GM13977 (cell line): Measurements from ENCODE around the gene PIAS1.
"Not testable (repeated sequence)": the region's sequence is repeated elsewhere in the genome, so short reads cannot be mapped to it uniquely, and the experiment has no call there.

Experiments used
- DNase-seq: peaks from one replicate; pipeline ENCODE4 v3.0.0; 2012; ENCODE audit warnings: low spot score
- in situ Hi-C: fragments of 300-500 bp; cut with MboI; formaldehyde crosslinking; loops from one replicate; pipeline ENCODE4 v1.12.0; 2022; ENCODE audit warnings: low sequenced_read_pairs, low pct_unique_long_range_greater_than_20kb, mixed read lengths, inconsistent platforms; ENCODE audit not compliant: unreplicated experiment
- TF ChIP-seq, protein P1 (sequence below): IDR thresholded peaks from 2 replicates; pipeline ENCODE4 v1.5.1; 2012; ENCODE audit warnings: mild to moderate bottlenecking, control low read depth; ENCODE audit not compliant: insufficient read depth; ENCODE audit errors: extremely low read depth, missing control alignments

The PIAS1 gene

DNA sequence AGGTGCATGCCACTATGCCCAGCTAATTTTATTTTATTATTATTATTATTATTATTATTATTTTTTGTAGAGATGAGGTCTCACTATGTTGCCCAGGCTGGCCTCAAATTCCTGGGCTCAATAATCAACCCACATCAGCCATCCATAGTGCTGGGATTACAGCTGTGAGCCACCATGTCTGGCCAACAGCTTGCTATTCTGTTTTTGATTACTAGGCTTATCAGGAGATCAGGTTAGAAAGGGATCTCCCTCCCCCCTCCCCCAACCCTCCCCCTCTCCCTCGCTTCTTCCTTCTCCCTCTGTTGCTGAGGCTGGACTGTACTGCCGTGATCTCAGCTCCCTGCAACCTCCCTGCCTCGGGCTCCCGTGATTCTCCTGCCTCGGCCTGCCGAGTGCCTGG is 166.9 kb downstream of the PIAS1 start:
- TF ChIP-seq, protein P1, sequence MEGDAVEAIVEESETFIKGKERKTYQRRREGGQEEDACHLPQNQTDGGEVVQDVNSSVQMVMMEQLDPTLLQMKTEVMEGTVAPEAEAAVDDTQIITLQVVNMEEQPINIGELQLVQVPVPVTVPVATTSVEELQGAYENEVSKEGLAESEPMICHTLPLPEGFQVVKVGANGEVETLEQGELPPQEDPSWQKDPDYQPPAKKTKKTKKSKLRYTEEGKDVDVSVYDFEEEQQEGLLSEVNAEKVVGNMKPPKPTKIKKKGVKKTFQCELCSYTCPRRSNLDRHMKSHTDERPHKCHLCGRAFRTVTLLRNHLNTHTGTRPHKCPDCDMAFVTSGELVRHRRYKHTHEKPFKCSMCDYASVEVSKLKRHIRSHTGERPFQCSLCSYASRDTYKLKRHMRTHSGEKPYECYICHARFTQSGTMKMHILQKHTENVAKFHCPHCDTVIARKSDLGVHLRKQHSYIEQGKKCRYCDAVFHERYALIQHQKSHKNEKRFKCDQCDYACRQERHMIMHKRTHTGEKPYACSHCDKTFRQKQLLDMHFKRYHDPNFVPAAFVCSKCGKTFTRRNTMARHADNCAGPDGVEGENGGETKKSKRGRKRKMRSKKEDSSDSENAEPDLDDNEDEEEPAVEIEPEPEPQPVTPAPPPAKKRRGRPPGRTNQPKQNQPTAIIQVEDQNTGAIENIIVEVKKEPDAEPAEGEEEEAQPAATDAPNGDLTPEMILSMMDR, result no peak
- no peak for DNase-seq
- in situ Hi-C loops, result no loop called here

DNA sequence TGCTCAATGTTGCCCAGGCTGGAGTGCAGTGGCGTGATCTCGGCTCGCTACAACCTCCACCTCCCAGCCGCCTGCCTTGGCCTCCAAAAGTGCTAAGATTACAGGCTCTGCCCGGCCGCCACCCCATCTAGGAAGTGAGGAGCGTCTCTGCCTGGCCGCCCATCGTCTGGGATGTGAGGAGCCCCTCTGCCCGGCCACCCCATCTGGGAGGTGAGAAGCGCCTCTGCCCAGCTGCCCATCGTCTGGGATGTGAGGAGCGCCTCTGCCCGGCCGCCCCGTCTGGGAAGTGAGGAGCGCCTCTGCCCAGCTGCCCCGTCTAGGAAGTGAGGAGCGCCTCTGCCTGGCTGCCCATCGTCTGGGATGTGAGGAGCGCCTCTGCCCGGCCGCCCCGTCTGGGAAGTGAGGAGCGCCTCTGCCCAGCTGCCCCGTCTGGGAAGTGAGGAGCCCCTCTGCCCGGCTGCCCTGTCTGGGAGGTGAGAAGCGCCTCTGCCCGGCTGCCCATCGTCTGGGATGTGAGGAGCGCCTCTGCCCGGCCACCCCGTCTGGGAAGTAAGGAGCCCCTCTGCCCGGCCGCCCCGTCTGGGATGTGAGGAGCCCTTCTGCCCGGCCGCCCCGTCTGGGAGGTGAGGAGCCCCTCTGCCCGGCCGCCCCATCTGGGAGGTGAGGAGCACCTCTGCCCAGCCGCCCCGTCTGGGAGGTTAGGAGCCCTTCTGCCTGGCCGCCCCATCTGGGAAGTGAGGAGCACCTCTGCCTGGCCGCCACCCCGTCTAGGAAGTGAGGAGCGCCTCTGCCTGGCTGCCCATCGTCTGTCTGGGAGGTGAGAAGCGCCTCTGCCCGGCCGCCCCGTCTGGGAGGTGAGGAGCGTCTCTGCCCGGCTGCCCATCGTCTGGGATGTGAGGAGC is 167.7 kb downstream of the PIAS1 start:
- in situ Hi-C loops, DNase-seq: not testable (repeated sequence)

- in situ Hi-C loops, result not testable (repeated sequence)
These were observed 168.3 kb downstream of the PIAS1 start for GRCh38 chr15:68222432-68222743.

DNA sequence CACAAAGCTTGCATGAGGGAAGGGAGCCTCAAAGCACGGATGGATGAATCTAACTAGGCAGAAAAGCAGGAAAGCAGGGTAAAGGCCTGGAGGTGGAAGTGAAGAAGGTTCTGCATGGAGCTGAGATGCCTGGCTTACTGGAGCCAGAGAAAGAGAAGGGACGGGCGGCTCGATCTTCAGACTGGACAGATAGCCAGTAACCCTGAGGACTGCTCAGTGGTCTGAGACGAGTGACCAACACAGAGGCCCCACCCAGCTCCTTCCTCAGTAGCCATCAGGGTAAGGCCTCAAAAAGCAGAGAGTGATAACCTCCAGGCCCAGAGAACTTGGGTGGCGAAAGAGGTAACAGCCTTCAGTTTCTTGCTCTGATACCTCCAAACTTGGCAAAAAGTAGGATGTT is 169.1 kb downstream of the PIAS1 start:
- in situ Hi-C loops, result no loop called here
- TF ChIP-seq, protein P1, result no peak
- DNase-seq, result no peak

More at GRCh38 chr15:68222432-68222743, 168.3 kb downstream of the PIAS1 start:
- not testable (repeated sequence) for DNase-seq

DNA sequence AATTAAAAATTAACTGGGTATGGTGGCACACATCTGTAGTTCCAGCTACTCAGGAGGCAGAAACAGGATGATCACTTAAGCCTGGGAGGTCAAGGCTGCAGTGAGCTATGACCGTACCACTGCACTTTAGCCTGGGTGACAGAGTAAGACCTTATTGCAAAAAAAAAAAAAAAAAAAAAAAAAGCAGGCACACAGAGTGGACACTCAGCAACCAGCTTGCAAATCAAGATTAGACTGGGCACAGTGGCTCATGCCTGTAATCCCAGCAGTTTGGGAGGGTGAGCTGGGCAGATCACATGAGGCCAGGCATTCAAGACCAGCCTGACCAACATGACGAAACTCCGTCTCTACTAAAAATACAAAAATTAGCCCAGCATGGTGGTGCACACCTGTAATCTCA is 170.0 kb downstream of the PIAS1 start:
- in situ Hi-C loops, result no loop called here
- TF ChIP-seq, protein P1, result no peak
- no peak for DNase-seq

DNA sequence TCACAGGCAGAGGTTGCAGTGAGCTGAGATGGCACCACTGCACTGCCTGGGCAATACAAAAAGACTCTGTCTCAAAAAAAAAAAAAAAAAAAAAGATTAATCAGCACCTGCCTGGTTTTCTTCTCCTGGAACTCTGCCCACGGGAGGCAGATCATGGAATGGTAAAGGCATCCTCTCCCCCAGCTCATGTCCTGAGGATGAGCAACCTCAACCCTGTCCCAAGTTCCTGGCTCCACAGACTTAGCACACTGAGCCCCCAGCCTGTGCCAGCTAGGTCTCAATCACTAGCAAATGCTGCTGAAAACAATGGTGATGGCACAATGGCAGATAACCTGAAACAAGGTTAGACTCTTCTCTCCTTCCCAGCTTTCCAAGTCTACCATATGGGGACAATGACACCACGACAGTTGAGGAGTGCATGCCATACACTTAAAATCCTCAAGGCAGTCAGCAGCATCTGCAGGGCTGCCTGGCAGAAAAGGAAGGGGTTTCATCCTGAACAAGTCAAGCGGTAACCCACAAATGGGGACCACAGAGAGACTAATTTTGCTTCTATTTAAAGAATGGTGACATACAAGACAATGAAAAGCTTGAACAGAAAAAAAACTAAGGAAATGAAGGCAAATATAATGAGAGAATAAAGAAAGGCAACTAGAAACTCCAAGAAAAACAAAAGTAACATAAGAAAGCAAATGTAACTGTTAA is 170.6 kb downstream of the PIAS1 start:
- in situ Hi-C loops, result no loop called here
- TF ChIP-seq, protein P1, result no peak
- peak; percentile 48 for DNase-seq

DNA sequence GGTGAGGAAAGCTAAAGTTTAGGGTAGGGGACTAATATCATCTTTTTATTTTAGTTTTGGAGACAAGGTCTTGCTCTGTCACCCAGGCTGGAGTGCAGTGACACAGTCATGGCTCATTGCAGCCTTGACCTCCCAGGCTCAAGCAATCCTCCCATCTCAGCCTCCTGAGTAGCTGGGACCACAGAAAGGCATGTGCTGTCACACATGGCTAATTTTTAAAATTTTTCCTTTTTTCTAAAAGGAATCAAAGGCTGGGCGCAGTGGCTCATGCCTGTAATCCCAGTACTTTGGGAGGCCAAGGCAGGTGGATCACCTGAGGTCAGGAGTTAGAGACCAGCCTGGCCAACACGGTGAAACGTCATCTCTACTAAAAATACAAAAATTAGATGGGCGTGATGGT is 171.3 kb downstream of the PIAS1 start:
- DNase-seq, in situ Hi-C loops: not testable (repeated sequence)

- in situ Hi-C loops, result no loop called here
- TF ChIP-seq, protein P1, result no peak
- DNase-seq, result no peak
These were observed 173.6 kb downstream of the PIAS1 start for GRCh38 chr15:68227643-68228142.
